H1 (cell line): Measurements from ENCODE around the gene GPR61. TPM values are rescaled to one million over a fixed set of nuclear protein-coding genes. Genes with fewer than 3 reads are reported as not detected.

ENCODE experiments used
- CTCF ChIA-PET: fragments of 300-600 bp; sonication (Branson Sonifier 250); formaldehyde crosslinking; loops from one replicate; lab custom pipeline; 2021; ENCODE audit not compliant: partially characterized antibody; lab: Charles Lee
- POLR2A ChIA-PET: fragments of 300-600 bp; sonication (Branson Sonifier 250); formaldehyde crosslinking; loops from one replicate; lab custom pipeline; 2021; ENCODE audit warnings: inconsistent platforms; ENCODE audit not compliant: partially characterized antibody; lab: Charles Lee
- DNase-seq, 2 experiments: peaks; one replicate each; pipeline versions ENCODE4 v3.0.0 to v3.0.0-alpha.2; 2010 to 2022; ENCODE audit warnings: low spot score in 2 of 2, low read depth in 1 of 2, mixed read lengths in 1 of 2
- FAIRE-seq: peaks from 2 replicates; lab custom pipeline; 2011; peaks lifted over from hg19 to GRCh38; lab: Jason Lieb, UNC
- H2AFZ ChIP-seq: 2 replicates; pipeline ENCODE4 v1.8.1; 2012; ENCODE audit warnings: low read length, inconsistent platforms
- H2AK5ac ChIP-seq: 2 replicates; pipeline ENCODE4 v1.6.1; 2013; ENCODE audit warnings: low read depth, low read length
- H2BK120ac ChIP-seq: replicated peaks from 2 replicates; pipeline ENCODE3; 2013; ENCODE audit warnings: low read depth, low read length, inconsistent platforms
- H2BK12ac ChIP-seq: 2 replicates; pipeline ENCODE4 v1.6.1; 2013; ENCODE audit warnings: low read depth, low read length
- H2BK15ac ChIP-seq: 2 replicates; pipeline ENCODE4 v1.6.1; 2013; ENCODE audit warnings: low read length
- H2BK20ac ChIP-seq: 2 replicates; pipeline ENCODE4 v1.6.1; 2013; ENCODE audit warnings: low read length
- H2BK5ac ChIP-seq: 2 replicates; pipeline ENCODE4 v1.6.1; 2013; ENCODE audit warnings: low read depth, low read length
- H3K14ac ChIP-seq: 2 replicates; pipeline ENCODE4 v1.6.1; 2013; ENCODE audit warnings: inconsistent platforms; ENCODE audit not compliant: insufficient read length
- H3K18ac ChIP-seq: 2 replicates; pipeline ENCODE4 v1.6.1; 2013; ENCODE audit warnings: low read length; ENCODE audit errors: extremely low read depth
- H3K23ac ChIP-seq: 2 replicates; pipeline ENCODE4 v1.6.1; 2013; ENCODE audit warnings: inconsistent platforms; ENCODE audit not compliant: insufficient read length
- H3K23me2 ChIP-seq: 2 replicates; pipeline ENCODE4 v1.6.1; 2013; ENCODE audit warnings: low read depth, low read length
- H3K27ac ChIP-seq: 2 replicates; pipeline ENCODE4 v1.6.1; 2011; ENCODE audit warnings: low read depth, low read length, inconsistent platforms
- H3K27me3 ChIP-seq, 4 experiments: replicated peaks in 1 of 4; 1 replicate in 1 of 4; 2 replicates in 3 of 4; pipeline versions ENCODE4 v1.6.1 to v1.8.1; 2011 to 2013; ENCODE audit warnings: low read length in 3 of 4, mild to moderate bottlenecking in 3 of 4, inconsistent platforms in 2 of 4, mixed read lengths in 2 of 4, moderate library complexity in 1 of 4; ENCODE audit not compliant: control insufficient read depth in 3 of 4, insufficient read depth in 3 of 4; ENCODE audit errors: extremely low read depth in 1 of 4
- H3K36me3 ChIP-seq, 4 experiments: 2 replicates each; pipeline versions ENCODE4 v1.6.1 to v1.8.1; 2011 to 2013; ENCODE audit warnings: mild to moderate bottlenecking in 4 of 4, low read length in 3 of 4, moderate library complexity in 2 of 4, control low read depth in 1 of 4, inconsistent platforms in 1 of 4; ENCODE audit not compliant: insufficient read depth in 4 of 4, control insufficient read depth in 2 of 4
- H3K4ac ChIP-seq: replicated peaks from 2 replicates; pipeline ENCODE3; 2013; ENCODE audit warnings: low read length, low read depth, mixed read lengths, inconsistent platforms; ENCODE audit not compliant: insufficient read length
- H3K4me1 ChIP-seq, 4 experiments: replicated peaks in 1 of 4; 1 replicate in 1 of 4; 2 replicates in 3 of 4; pipeline versions ENCODE4 v1.6.1 to v1.8.1; 2011 to 2013; ENCODE audit warnings: low read length in 3 of 4, inconsistent platforms in 2 of 4, mixed read lengths in 1 of 4; ENCODE audit not compliant: insufficient read depth in 4 of 4, control insufficient read depth in 3 of 4
- H3K4me2 ChIP-seq, 2 experiments: 2 replicates each; pipeline versions ENCODE4 v1.6.1 to v1.8.1; 2011 to 2013; ENCODE audit warnings: low read depth in 2 of 2, low read length in 2 of 2, control low read depth in 1 of 2, inconsistent platforms in 1 of 2, mild to moderate bottlenecking in 1 of 2; ENCODE audit not compliant: insufficient read depth in 1 of 2
- H3K4me3 ChIP-seq, 4 experiments: fragments of 200-600, 300-600 bp in 1 of 4; sonication (generic), shearing (Covaris generic), sonication (Bioruptor Twin) in 1 of 4; 2 replicates each; pipeline versions ENCODE4 v1.5.1 to v1.8.1; 2011 to 2016; ENCODE audit warnings: low read length in 4 of 4, low read depth in 3 of 4, control low read depth in 2 of 4, inconsistent platforms in 2 of 4, mild to moderate bottlenecking in 2 of 4, mixed read lengths in 1 of 4, moderate library complexity in 1 of 4; ENCODE audit not compliant: insufficient read depth in 2 of 4; ENCODE audit errors: extremely low read depth in 1 of 4
- H3K56ac ChIP-seq: replicated peaks from 2 replicates; pipeline ENCODE3; 2013; ENCODE audit warnings: low read depth, mild to moderate bottlenecking, mixed read lengths, low read length, inconsistent platforms; ENCODE audit not compliant: insufficient read length
- H3K79me1 ChIP-seq: 2 replicates; pipeline ENCODE4 v1.6.1; 2013; ENCODE audit warnings: low read depth, low read length, control low read depth
- H3K79me2 ChIP-seq, 2 experiments: 2 replicates each; pipeline versions ENCODE4 v1.6.1 to v1.8.1; 2012 to 2013; ENCODE audit warnings: low read length in 2 of 2, mild to moderate bottlenecking in 2 of 2, inconsistent platforms in 1 of 2; ENCODE audit not compliant: insufficient read depth in 2 of 2, control insufficient read depth in 1 of 2
- H3K9ac ChIP-seq, 4 experiments: replicated peaks in 1 of 4; 1 replicate in 1 of 4; 2 replicates in 3 of 4; pipeline versions ENCODE4 v1.6.1 to v1.8.1; 2011 to 2013; ENCODE audit warnings: low read depth in 3 of 4, low read length in 3 of 4, control low read depth in 2 of 4, mild to moderate bottlenecking in 2 of 4, moderate library complexity in 2 of 4, inconsistent platforms in 1 of 4; ENCODE audit errors: extremely low read depth in 1 of 4
- H3K9me3 ChIP-seq, 2 experiments: 2 replicates each; pipeline versions ENCODE4 v1.6.1 to v1.8.1; 2012 to 2013; ENCODE audit warnings: mild to moderate bottlenecking in 2 of 2, moderate library complexity in 2 of 2, control low read depth in 1 of 2, inconsistent platforms in 1 of 2, low read depth in 1 of 2, low read length in 1 of 2, mixed read lengths in 1 of 2; ENCODE audit not compliant: insufficient read depth in 2 of 2
- H4K20me1 ChIP-seq, 2 experiments: replicated peaks in 1 of 2; 2 replicates each; pipeline versions ENCODE3 to v1.8.1; 2011 to 2013; ENCODE audit warnings: inconsistent platforms in 2 of 2, low read length in 2 of 2, mild to moderate bottlenecking in 1 of 2; ENCODE audit not compliant: insufficient read depth in 2 of 2, control insufficient read depth in 1 of 2
- H4K5ac ChIP-seq: 2 replicates; pipeline ENCODE4 v1.6.1; 2013; ENCODE audit warnings: low read length, low read depth, mixed read lengths, inconsistent platforms; ENCODE audit not compliant: insufficient read length
- H4K8ac ChIP-seq: 2 replicates; pipeline ENCODE4 v1.8.0; 2013; ENCODE audit warnings: mild to moderate bottlenecking, moderate library complexity, low read length, inconsistent platforms; ENCODE audit not compliant: insufficient read depth; ENCODE audit errors: extremely low read depth
- H4K91ac ChIP-seq: replicated peaks from 2 replicates; pipeline ENCODE3; 2013; ENCODE audit warnings: low read length, mixed read lengths, inconsistent platforms; ENCODE audit not compliant: insufficient read length
- ATF2 ChIP-seq: IDR thresholded peaks from 2 replicates; pipeline ENCODE4 v1.6.1; 2012; ENCODE audit warnings: low read length, inconsistent platforms
- CEBPB ChIP-seq: IDR thresholded peaks from 2 replicates; pipeline ENCODE4 v1.6.1; 2012; ENCODE audit warnings: low read depth, low read length
- FOSL1 ChIP-seq: IDR thresholded peaks from 2 replicates; pipeline ENCODE4 v1.6.1; 2011; ENCODE audit warnings: mild to moderate bottlenecking, low read depth, low read length, moderate library complexity; ENCODE audit not compliant: insufficient read depth
- PHF8 ChIP-seq: fragments of 200-600 bp; sonication (generic); conservative IDR thresholded peaks from 2 replicates; pipeline ENCODE4 v1.7.1; 2012; ENCODE audit warnings: low read depth, mild to moderate bottlenecking, inconsistent platforms, low read length, moderate library complexity
- POLR2AphosphoS5 ChIP-seq: IDR thresholded peaks from 2 replicates; pipeline ENCODE4 v1.6.1; 2011; ENCODE audit warnings: low read depth, low read length
- RBBP5 ChIP-seq: IDR thresholded peaks from 2 replicates; pipeline ENCODE4 v1.7.1; 2012; ENCODE audit warnings: low read depth, mild to moderate bottlenecking, inconsistent platforms, low read length, moderate library complexity, borderline replicate concordance
- RFX5 ChIP-seq: IDR thresholded peaks from 2 replicates; pipeline ENCODE4 v1.6.1; 2011; ENCODE audit warnings: low read depth, low read length, improper control_type of control experiment, borderline replicate concordance
- RXRA ChIP-seq: IDR thresholded peaks from 2 replicates; pipeline ENCODE4 v1.6.1; 2011; ENCODE audit warnings: low read depth, mild to moderate bottlenecking, low read length, moderate library complexity; ENCODE audit not compliant: insufficient read depth
- SIN3A ChIP-seq, 2 experiments: IDR thresholded peaks in 1 of 2; conservative IDR thresholded peaks in 1 of 2; 2 replicates each; pipeline ENCODE4 v1.6.1; 2011 to 2012; ENCODE audit warnings: low read length in 2 of 2, improper control_type of control experiment in 1 of 2, low read depth in 1 of 2, mild to moderate bottlenecking in 1 of 2
- SP4 ChIP-seq: IDR thresholded peaks from 2 replicates; pipeline ENCODE4 v1.6.1; 2012; ENCODE audit warnings: low read length, inconsistent platforms
- TAF1 ChIP-seq: IDR thresholded peaks from 2 replicates; pipeline ENCODE4 v1.6.1; 2011; ENCODE audit warnings: mild to moderate bottlenecking, low read depth, low read length
- WGBS, 2 experiments: shearing (Covaris generic) in 1 of 2; methylation state at CpG; one replicate each; pipeline versions ENCODE4 v1.1.6 to v1.1.7; 2013 to 2015; ENCODE audit warnings: low lambda C conversion rate in 2 of 2, mixed read lengths in 2 of 2, inconsistent platforms in 1 of 2, low coverage in 1 of 2, missing lambda C conversion rate in 1 of 2; ENCODE audit not compliant: insufficient replicate concordance in 2 of 2, insufficient coverage in 1 of 2, insufficient read length in 1 of 2; ENCODE audit errors: extremely low coverage in 1 of 2, missing lambda C conversion rate in 1 of 2; 5-methylcytosine and 5-hydroxymethylcytosine counted together
- polyA plus RNA-seq, 7 experiments: library from polyadenylated mRNA; depleted of rRNA in 3 of 7; stranded (reverse) in 5 of 7; unstranded in 2 of 7; fragments of >200 nt in 5 of 7; fragments of 200-250 nt in 2 of 7; gene quantifications; 1 replicate in 5 of 7; 2 replicates in 1 of 7; 4 replicates in 1 of 7; pipeline versions ENCODE4 v1.2.1 to v1.2.3, GENCODE V29; 2011 to 2013; ENCODE audit warnings: missing spikeins in 2 of 7, mixed read lengths in 2 of 7
- total RNA-seq: library from RNA; stranded (reverse); fragmentation: NEBNext Ultra II Directional; extraction: Animal tissue kit (Norgen Biotek cat#: 25700); gene quantifications from 2 replicates; pipeline ENCODE4 v1.2.1, GENCODE V29; 2021

The GPR61 gene
- total and polyA plus RNA-seq, 2 of the 8 experiments (the other 6 are each of a cell fraction or from before 2014, with no cell fraction given) = 0.41 to 0.53 TPM

GRCh38 chr1:109586055-109586454, 46.4 kb downstream of the GPR61 start:
- H3K4me3 ChIP-seq = no peak overlapping the region
- no peaks in the 10 kb centered on the region for H3K23me2 ChIP-seq
- no peak overlapping the region for H2BK120ac ChIP-seq
- H4K8ac ChIP-seq = no peak overlapping the region
- H3K4ac ChIP-seq = no peak overlapping the region
- no peak overlapping the region for H2BK5ac ChIP-seq
- H3K79me2 ChIP-seq = no peaks in the 10 kb centered on the region
- no peaks in the 10 kb centered on the region for H3K4me1 ChIP-seq
- no peak overlapping the region for H3K9ac ChIP-seq
- ChIA-PET POLR2A (interaction anchor here (0.7 to 0.8 kb wide), 2 partner anchors 16 to 102 kb away, joined by 3 read pairs; partner anchors contain the start of gene GSTM1), CTCF (interaction anchor here (0.6 to 1.4 kb wide), 2 partner anchors 12 to 825 kb away, joined by 3 to 7 read pairs; no protein-coding TSS in a partner anchor)
- DNase-seq (no peak), FAIRE-seq (no peak)
- H2AFZ ChIP-seq = no peak overlapping the region
- H4K91ac ChIP-seq = no peak overlapping the region
- H3K36me3 ChIP-seq = peaks cover 3 to 67% (median 20%) of the 10 kb centered on the region in 4 experiments
- H4K20me1 ChIP-seq = no peaks in the 10 kb centered on the region
- no peak overlapping the region for H2BK15ac ChIP-seq
- WGBS, 2 experiments = 87% methylated on average over 3 of the region's 3 CpGs; no CpG with 5 or more reads in 1 of the 2 experiments
- H3K27ac ChIP-seq = no peak overlapping the region
- no peak overlapping the region for H3K18ac ChIP-seq
- no peaks in the 10 kb centered on the region for H3K9me3 ChIP-seq
- H3K14ac ChIP-seq = no peak overlapping the region
- H2AK5ac ChIP-seq = no peak overlapping the region
- no peaks in the 10 kb centered on the region for H3K79me1 ChIP-seq
- no peaks in the 10 kb centered on the region for H3K27me3 ChIP-seq
- H3K56ac ChIP-seq = no peak overlapping the region
- H2BK20ac ChIP-seq = no peak overlapping the region
- H3K23ac ChIP-seq = no peak overlapping the region
- no peak overlapping the region for H2BK12ac ChIP-seq
- no peak overlapping the region for H4K5ac ChIP-seq
- no peak overlapping the region for H3K4me2 ChIP-seq
- TF ChIP-seq RXRA (no peak), ATF2 (no peak), SIN3A (conservative IDR thresholded peaks at IDR 0.05 in 1 of 2, IDR thresholded peaks at IDR 0.05 in 1 of 2; ENCODE audit: low read depth in 1 of 2, low read length in 2 of 2) (no peak), PHF8 (no peak), RBBP5 (no peak), TAF1 (no peak), CEBPB (no peak), POLR2AphosphoS5 (no peak), SP4 (no peak), RFX5 (no peak), FOSL1 (no peak)
